Retina (tissue), 1 donor: ENCODE measurements around the gene CCNYL1.

Source experiments
- DNase-seq: peaks from one replicate; pipeline ENCODE4 v3.0.0-alpha.2; 2016

Gene CCNYL1

GRCh38 chr2:207796585-207797350 lies 85.3 kb downstream of the CCNYL1 start:
- no peak for DNase-seq

- DNase-seq = no peak
These were observed 89.8 kb downstream of the CCNYL1 start for GRCh38 chr2:207801259-207801658.

GRCh38 chr2:207802650-207803049 lies 91.2 kb downstream of the CCNYL1 start:
- DNase-seq = no peak
